ENCODE results near the gene BICC1. TPM values are rescaled to one million over a fixed set of nuclear protein-coding genes. Genes with fewer than 3 reads are reported as not detected.

BICC1 gene
- total RNA-seq, 1 experiment from 2014 or later = 0.57 TPM

DNA sequence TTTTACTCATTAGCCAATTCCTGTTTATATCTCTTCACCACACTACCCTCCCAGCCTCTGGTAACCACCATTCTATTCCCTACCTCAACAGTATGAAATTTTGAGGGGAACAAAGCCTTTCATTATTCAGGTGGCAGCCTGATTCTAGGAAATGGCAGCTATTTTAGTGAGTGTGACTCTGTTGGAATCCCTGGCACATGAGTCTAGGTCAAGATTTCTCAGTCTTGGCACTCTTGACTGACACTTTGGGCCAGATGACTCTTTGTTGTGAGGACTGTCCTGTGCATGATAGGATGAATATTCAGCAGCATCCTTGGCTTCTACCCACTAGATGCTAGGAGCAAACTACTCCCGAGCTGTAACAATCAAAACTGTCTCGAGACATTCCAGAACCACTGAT is 341.0 kb downstream of the BICC1 start:
- no peak overlapping the region for H4K8ac ChIP-seq (replicated peaks; ENCODE audit: insufficient read length, low read depth, low read length)
- peaks cover 3% of the 10 kb centered on the region; the same call in 1 of the 2 replicates for H3K4me1 ChIP-seq (ENCODE audit: insufficient read depth, low read length)
- H4K20me1 ChIP-seq (ENCODE audit: control insufficient read depth, insufficient read depth, insufficient read length) = no peaks in the 10 kb centered on the region
- no peak overlapping the region for H2BK20ac ChIP-seq (ENCODE audit: low read depth, low read length, poor library complexity, severe bottlenecking)
- H2BK15ac ChIP-seq (ENCODE audit: low read depth, low read length) = no peak overlapping the region
- WGBS (ENCODE audit: extremely low coverage, insufficient read length, low lambda C conversion rate) = no CpG with 5 or more reads among the region's 2 CpGs
- H3K27me3 Mint-ChIP-seq (ENCODE audit: low read depth) = no peaks in the 10 kb centered on the region; the same call in 1 of the 2 replicates
- H3K27me3 ChIP-seq (ENCODE audit: insufficient read depth, low read length) = no peaks in the 10 kb centered on the region
- H3K56ac ChIP-seq (ENCODE audit: insufficient read length, low read depth, low read length) = no peak overlapping the region
- H3K27ac ChIP-seq (ENCODE audit: insufficient read length, low read depth, low read length) = no peak overlapping the region
- H3K36me3 Mint-ChIP-seq (ENCODE audit: insufficient read depth in 1 of 3, low read depth in 3 of 3) = peaks cover 0 to 9% (median 0%) of the 10 kb centered on the region in 3 experiments; a peak in 4 of 7 replicates
- no peak overlapping the region for H3K14ac ChIP-seq (ENCODE audit: insufficient read depth, low read length)
- H4K5ac ChIP-seq (ENCODE audit: insufficient read length, low read depth, low read length) = no peak overlapping the region
- no peak overlapping the region for H3K4me3 Mint-ChIP-seq
- H2BK120ac ChIP-seq (ENCODE audit: low read depth, low read length, poor library complexity, severe bottlenecking) = no peak overlapping the region
- no peak overlapping the region for H2AK5ac ChIP-seq (ENCODE audit: insufficient read length, low read length)
- H3T11ph ChIP-seq (ENCODE audit: low read length) = no peak overlapping the region
- peaks cover 7 to 8% of the 10 kb centered on the region in 2 experiments for H3K4me1 Mint-ChIP-seq
- no peak overlapping the region for H2BK5ac ChIP-seq (ENCODE audit: insufficient read length, low read length)
- H3K4me2 ChIP-seq (ENCODE audit: insufficient read depth, insufficient read length, low read length) = no peak overlapping the region
- H3K4ac ChIP-seq (ENCODE audit: low read depth, low read length) = no peak overlapping the region
- DNase-seq = no peak
- no peaks in the 10 kb centered on the region for H3K79me2 ChIP-seq (ENCODE audit: insufficient read depth, low read length)
- H3K23me2 ChIP-seq (ENCODE audit: insufficient read length, low read depth, low read length, poor library complexity, severe bottlenecking) = no peaks in the 10 kb centered on the region
- TF ChIP-seq, protein P1, sequence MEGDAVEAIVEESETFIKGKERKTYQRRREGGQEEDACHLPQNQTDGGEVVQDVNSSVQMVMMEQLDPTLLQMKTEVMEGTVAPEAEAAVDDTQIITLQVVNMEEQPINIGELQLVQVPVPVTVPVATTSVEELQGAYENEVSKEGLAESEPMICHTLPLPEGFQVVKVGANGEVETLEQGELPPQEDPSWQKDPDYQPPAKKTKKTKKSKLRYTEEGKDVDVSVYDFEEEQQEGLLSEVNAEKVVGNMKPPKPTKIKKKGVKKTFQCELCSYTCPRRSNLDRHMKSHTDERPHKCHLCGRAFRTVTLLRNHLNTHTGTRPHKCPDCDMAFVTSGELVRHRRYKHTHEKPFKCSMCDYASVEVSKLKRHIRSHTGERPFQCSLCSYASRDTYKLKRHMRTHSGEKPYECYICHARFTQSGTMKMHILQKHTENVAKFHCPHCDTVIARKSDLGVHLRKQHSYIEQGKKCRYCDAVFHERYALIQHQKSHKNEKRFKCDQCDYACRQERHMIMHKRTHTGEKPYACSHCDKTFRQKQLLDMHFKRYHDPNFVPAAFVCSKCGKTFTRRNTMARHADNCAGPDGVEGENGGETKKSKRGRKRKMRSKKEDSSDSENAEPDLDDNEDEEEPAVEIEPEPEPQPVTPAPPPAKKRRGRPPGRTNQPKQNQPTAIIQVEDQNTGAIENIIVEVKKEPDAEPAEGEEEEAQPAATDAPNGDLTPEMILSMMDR (conservative IDR thresholded peaks at IDR 0.05) = no peak
- H3K18ac ChIP-seq (ENCODE audit: insufficient read length, low read depth, low read length) = no peak overlapping the region
- no peak overlapping the region for H3K9ac ChIP-seq (ENCODE audit: extremely low read depth, insufficient read length, low read length)
- no peak overlapping the region for H2BK12ac ChIP-seq (ENCODE audit: insufficient read length, low read depth, low read length)
- peaks cover 7 to 8% of the 10 kb centered on the region in 2 experiments for H3K9me3 Mint-ChIP-seq
- H4K91ac ChIP-seq (ENCODE audit: insufficient read length, low read depth, low read length) = no peak overlapping the region
- no peaks in the 10 kb centered on the region for H3K79me1 ChIP-seq (ENCODE audit: insufficient read depth, low read depth, low read length, poor library complexity, severe bottlenecking)
- no peak overlapping the region for H2AFZ ChIP-seq (ENCODE audit: low read length)
- H3K23ac ChIP-seq (ENCODE audit: insufficient read length, low read depth, low read length) = no peak overlapping the region
- H3K27ac Mint-ChIP-seq = no peak overlapping the region
- no peaks in the 10 kb centered on the region for H3K9me3 ChIP-seq (ENCODE audit: control insufficient read depth, low read depth, low read length)

All from H9 (cell line).